ENCODE measurements around the gene FBLN5. TPM values are rescaled to one million over a fixed set of nuclear protein-coding genes. Genes with fewer than 3 reads are reported as not detected.

FBLN5 gene
- total and polyA plus RNA-seq, 9 of the 15 experiments (the other 6 are each of a cell fraction or from before 2014, with no cell fraction given), result 0.11 to 0.22 TPM; not detected in 7

DNA sequence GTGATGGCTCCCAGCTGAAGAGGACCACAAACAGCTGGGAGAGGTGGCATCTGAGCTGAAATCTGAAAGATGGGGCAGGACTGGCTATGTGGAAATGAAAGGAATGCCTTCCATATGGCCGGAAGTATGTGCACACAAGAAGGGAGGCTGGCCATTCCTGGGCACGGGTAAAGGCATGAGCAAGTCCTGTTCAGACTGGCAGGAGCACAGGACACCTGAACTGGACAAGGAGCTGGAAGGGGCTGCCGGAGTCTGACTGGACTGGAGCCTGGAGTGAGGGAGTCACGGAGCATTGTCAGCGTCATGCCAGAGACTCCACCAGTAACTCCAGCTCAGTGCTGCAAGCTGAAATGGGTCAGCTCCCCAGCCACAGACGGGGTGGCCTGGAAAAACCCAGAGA lies 68.3 kb downstream of the FBLN5 start:
- no peaks in the 10 kb centered on the region for H3K9me3 ChIP-seq (replicated peaks; ENCODE audit: control insufficient read depth, insufficient read depth, low read depth, low read length)
- H3K27me3 ChIP-seq (ENCODE audit: control insufficient read depth in 2 of 2, insufficient read depth in 2 of 2, low read length in 2 of 2), result peaks cover 0 to 20% of the 10 kb centered on the region in 2 experiments; a peak in 2 of 5 replicates
- ATAC-seq, result no peak
- H3K4me3 ChIP-seq, result no peak overlapping the region
- intact Hi-C loops (cut with micrococcal nuclease) (no loop called here), in situ Hi-C loops (cut with MboI) (no loop called here)
- CTCF ChIA-PET (ENCODE audit: low intra/inter-chr PET ratio), result no interaction called here
- H3K36me3 ChIP-seq (ENCODE audit: control insufficient read depth, insufficient read depth, low read length), result no peaks in the 10 kb centered on the region
- H3K4me2 ChIP-seq (ENCODE audit: insufficient read depth, low read length), result no peak overlapping the region
- BruUV-seq (replicated peaks), result no TSS peak
- no peak overlapping the region for H3K27ac ChIP-seq (ENCODE audit: extremely low read depth, low read depth, low read length)
- no peaks in the 10 kb centered on the region for H3K79me2 ChIP-seq (ENCODE audit: control insufficient read depth, insufficient read depth, low read length)
- POLR2A ChIA-PET, result interaction anchor here (0.6 kb wide), 1 partner anchor 53 kb away, joined by 3 read pairs; no protein-coding TSS in a partner anchor
- no peak for DNase-seq (ENCODE audit: extremely low read depth in 1 of 4, low spot score in 3 of 4)
- no peaks in the 10 kb centered on the region; a peak in 2 of 5 replicates for H3K4me1 ChIP-seq (replicated peaks in 1 of 2; ENCODE audit: control insufficient read depth in 2 of 2, insufficient read depth in 2 of 2, low read length in 2 of 2)
- FAIRE-seq, result no peak
- H3K9me1 ChIP-seq (ENCODE audit: control insufficient read depth, insufficient read depth, low read length), result no peaks in the 10 kb centered on the region
- no peak overlapping the region for H2AFZ ChIP-seq (ENCODE audit: low read depth, low read length)
- no peak overlapping the region for H3K9ac ChIP-seq (ENCODE audit: insufficient read depth in 1 of 2, low read depth in 2 of 2, low read length in 2 of 2)
- H4K20me1 ChIP-seq (replicated peaks; ENCODE audit: control insufficient read depth, insufficient read depth, low read length), result no peaks in the 10 kb centered on the region; the same call in 1 of the 2 replicates
- WGBS (ENCODE audit: insufficient coverage, low coverage, missing lambda C conversion rate), result 19% methylated on average over 6 of the region's 6 CpGs
- TF ChIP-seq CCAR2 (IDR thresholded peaks at IDR 0.05; ENCODE audit: low read depth, low read length), result no peak
- TF ChIP-seq FOXJ3 (CRISPR knock-in tag; IDR thresholded peaks at IDR 0.05), result no peak
- no peak for TF ChIP-seq ZNF146 (CRISPR knock-in tag; IDR thresholded peaks at IDR 0.05; ENCODE audit: unreplicated experiment)
- TF ChIP-seq U2AF2 (optimal IDR thresholded peaks at IDR 0.05; ENCODE audit: low read depth, low read length), result no peak
- no peak for TF ChIP-seq NR2C2 (CRISPR knock-in tag; IDR thresholded peaks at IDR 0.05)
- TF ChIP-seq NR2C2 (tag; IDR thresholded peaks at IDR 0.05), result no peak
- no peak for TF ChIP-seq PPARD (CRISPR knock-in tag; IDR thresholded peaks at IDR 0.05)
- no peak for TF ChIP-seq ZBTB8A (IDR thresholded peaks at IDR 0.05; ENCODE audit: partially characterized antibody)
- TF ChIP-seq POLR2G (IDR thresholded peaks at IDR 0.05; ENCODE audit: low read depth, low read length), result no peak
- no peak for TF ChIP-seq POLR2AphosphoS2 (IDR thresholded peaks at IDR 0.05; ENCODE audit: low read length)
- TF ChIP-seq TCFL5 (CRISPR knock-in tag; conservative IDR thresholded peaks at IDR 0.05), result no peak
- TF ChIP-seq KDM1A (IDR thresholded peaks at IDR 0.05), result no peak
- TF ChIP-seq TFE3 (CRISPR knock-in tag; IDR thresholded peaks at IDR 0.05), result no peak
- TF ChIP-seq RBM14 (IDR thresholded peaks at IDR 0.05; ENCODE audit: borderline replicate concordance, insufficient read depth, low read depth, low read length), result no peak
- TF ChIP-seq HEY1 (CRISPR knock-in tag; IDR thresholded peaks at IDR 0.05; ENCODE audit: borderline replicate concordance), result no peak
- TF ChIP-seq ZNF586 (CRISPR knock-in tag; conservative IDR thresholded peaks at IDR 0.05), result no peak
- no peak for TF ChIP-seq TOE1 (IDR thresholded peaks at IDR 0.05; ENCODE audit: borderline replicate concordance)
- no peak for TF ChIP-seq TOE1 (CRISPR knock-in tag; IDR thresholded peaks at IDR 0.05; ENCODE audit: borderline replicate concordance, low read depth)
- TF ChIP-seq ZNF354B (CRISPR knock-in tag; IDR thresholded peaks at IDR 0.05), result no peak
- TF ChIP-seq ZBTB33 (CRISPR knock-in tag; IDR thresholded peaks at IDR 0.05), result no peak
- TF ChIP-seq ZNF316 (IDR thresholded peaks at IDR 0.05), result no peak

All from K562 (cell line).